Gastrocnemius medialis (tissue), 4 donors: ENCODE data around the gene GPBP1.

Source experiments
- POLR2A ChIP-seq, 2 donors: fragments of 450-650 bp; IDR thresholded peaks; one replicate each; pipeline ENCODE4 v1.6.1; 2017; ENCODE audit warnings: antibody characterized with exemption in 2 of 2, mild to moderate bottlenecking in 2 of 2, moderate library complexity in 2 of 2
- TF ChIP-seq, protein P1 (sequence below), 5 experiments: fragments of 450-650 bp in 3 of 5; fragments of 200-600 bp in 2 of 5; sonication (generic) in 2 of 5; IDR thresholded peaks in 4 of 5; conservative IDR thresholded peaks in 1 of 5; 1 replicate in 4 of 5; 2 replicates in 1 of 5; pipeline ENCODE4 v1.5.1; 2016 to 2019; ENCODE audit warnings: antibody characterized with exemption in 5 of 5, mild to moderate bottlenecking in 3 of 5, moderate library complexity in 3 of 5

DNA sequence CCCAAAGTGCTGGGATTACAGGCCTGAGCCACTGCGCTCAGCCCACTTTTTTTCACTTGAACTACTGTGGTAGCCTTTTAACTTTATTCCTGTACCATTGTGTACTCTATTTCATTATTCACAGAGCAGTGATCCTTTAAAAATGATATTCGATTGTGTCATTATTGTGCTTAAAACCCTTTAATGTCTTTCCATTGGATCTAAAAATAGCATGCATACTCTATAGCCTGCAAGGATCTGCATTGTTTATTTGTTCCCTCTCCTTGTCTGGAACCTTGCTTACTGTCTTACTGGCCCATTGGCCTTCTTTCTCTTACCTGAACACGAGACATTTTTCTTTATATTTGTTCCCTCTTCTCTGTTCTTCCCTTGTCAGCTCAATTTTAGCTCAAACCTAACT, 15.7 kb downstream of the GPBP1 start:
- TF ChIP-seq, protein P1, sequence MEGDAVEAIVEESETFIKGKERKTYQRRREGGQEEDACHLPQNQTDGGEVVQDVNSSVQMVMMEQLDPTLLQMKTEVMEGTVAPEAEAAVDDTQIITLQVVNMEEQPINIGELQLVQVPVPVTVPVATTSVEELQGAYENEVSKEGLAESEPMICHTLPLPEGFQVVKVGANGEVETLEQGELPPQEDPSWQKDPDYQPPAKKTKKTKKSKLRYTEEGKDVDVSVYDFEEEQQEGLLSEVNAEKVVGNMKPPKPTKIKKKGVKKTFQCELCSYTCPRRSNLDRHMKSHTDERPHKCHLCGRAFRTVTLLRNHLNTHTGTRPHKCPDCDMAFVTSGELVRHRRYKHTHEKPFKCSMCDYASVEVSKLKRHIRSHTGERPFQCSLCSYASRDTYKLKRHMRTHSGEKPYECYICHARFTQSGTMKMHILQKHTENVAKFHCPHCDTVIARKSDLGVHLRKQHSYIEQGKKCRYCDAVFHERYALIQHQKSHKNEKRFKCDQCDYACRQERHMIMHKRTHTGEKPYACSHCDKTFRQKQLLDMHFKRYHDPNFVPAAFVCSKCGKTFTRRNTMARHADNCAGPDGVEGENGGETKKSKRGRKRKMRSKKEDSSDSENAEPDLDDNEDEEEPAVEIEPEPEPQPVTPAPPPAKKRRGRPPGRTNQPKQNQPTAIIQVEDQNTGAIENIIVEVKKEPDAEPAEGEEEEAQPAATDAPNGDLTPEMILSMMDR (IDR thresholded peaks at IDR 0.05 in 4 of 5, conservative IDR thresholded peaks at IDR 0.05 in 1 of 5) = no peak
- TF ChIP-seq POLR2A (IDR thresholded peaks at IDR 0.05) = no peak
